A549 (cell line): Measurements from ENCODE around the gene ASCL5. TPM values are rescaled to one million over a fixed set of nuclear protein-coding genes. Genes with fewer than 3 reads are reported as not detected.

Experiments used
- ATAC-seq, 2 experiments: fragments of 200-7000 bp in 1 of 2; fragments of >200 bp in 1 of 2; cut with Nextera tagmentation in 1 of 2; cut with Tn5 transposase in 1 of 2; 3 replicates each; pipeline versions ENCODE4 v1.8.0 to v1.9.1; 2018 to 2020; ENCODE audit warnings: mild to moderate bottlenecking in 1 of 2, moderate library complexity in 1 of 2
- CTCF ChIA-PET: fragments of 300-600 bp; sonication (Branson Sonifier 250); formaldehyde crosslinking; extraction: SDS; loops from one replicate; lab custom pipeline; 2021; ENCODE audit warnings: antibody characterized with exemption, inconsistent platforms; lab: Yijun Ruan, JAX
- POLR2A ChIA-PET: fragments of 350-600 bp; formaldehyde crosslinking; extraction: SDS; loops from one replicate; lab custom pipeline; 2021; ENCODE audit warnings: antibody characterized with exemption, inconsistent platforms; lab: Yijun Ruan, JAX
- DNase-seq, 2 experiments: peaks; one replicate each; pipeline versions ENCODE4 v3.0.0 to v3.0.0-alpha.2; 2011 to 2016; ENCODE audit warnings: low read depth in 1 of 2, low spot score in 1 of 2
- FAIRE-seq: peaks from 2 replicates; lab custom pipeline; 2011; peaks lifted over from hg19 to GRCh38; lab: Jason Lieb, UNC
- H3K27ac ChIP-seq, 2 experiments: fragments of >200 bp; sonication (Bioruptor Twin); formaldehyde crosslinking; 3 replicates each; pipeline ENCODE4 v1.5.1; 2016 to 2017
- H3K4me1 ChIP-seq: fragments of >200 bp; sonication (Bioruptor Twin); formaldehyde crosslinking; 3 replicates; pipeline ENCODE4 v1.6.1; 2016
- H3K4me2 ChIP-seq: fragments of >200 bp; sonication (Bioruptor Twin); formaldehyde crosslinking; 3 replicates; pipeline ENCODE4 v1.6.1; 2016
- H3K4me3 ChIP-seq: fragments of >200 bp; sonication (Bioruptor Twin); formaldehyde crosslinking; 3 replicates; pipeline ENCODE4 v1.5.1; 2016
- H3K9me3 ChIP-seq: fragments of >200 bp; sonication (Bioruptor Twin); formaldehyde crosslinking; 3 replicates; pipeline ENCODE4 v1.6.1; 2016
- CEBPB ChIP-seq, 2 experiments: fragments of >200 bp in 1 of 2; sonication (Bioruptor Twin) in 1 of 2; formaldehyde crosslinking in 1 of 2; IDR thresholded peaks; 2 replicates each; pipeline ENCODE4 v1.6.1; 2012 to 2016
- EP300 ChIP-seq, 2 experiments: fragments of >200 bp; sonication (Bioruptor Twin); formaldehyde crosslinking; IDR thresholded peaks; 2 replicates in 1 of 2; 3 replicates in 1 of 2; pipeline ENCODE4 v1.6.1; 2016 to 2017
- FOSB ChIP-seq: fragments of 250-450 bp; sonication (Bioruptor Pico); IDR thresholded peaks from 2 replicates; pipeline ENCODE4 v1.5.0; 2020; ENCODE audit warnings: mild to moderate bottlenecking, moderate library complexity
- FOXS1 ChIP-seq: fragments of 250-450 bp; sonication (Bioruptor Pico); IDR thresholded peaks from 2 replicates; pipeline ENCODE4 v1.5.0; 2020; ENCODE audit warnings: mild to moderate bottlenecking, moderate library complexity
- HEYL ChIP-seq: fragments of 250-450 bp; sonication (Bioruptor Pico); IDR thresholded peaks from 2 replicates; pipeline ENCODE4 v1.8.0; 2021; ENCODE audit warnings: mild to moderate bottlenecking, moderate library complexity
- HMGXB4 ChIP-seq: fragments of 250-450 bp; sonication (Bioruptor Pico); IDR thresholded peaks from 2 replicates; pipeline ENCODE4 v1.5.0; 2021; ENCODE audit warnings: mild to moderate bottlenecking, moderate library complexity, borderline replicate concordance
- HOXA7 ChIP-seq: fragments of 250-450 bp; sonication (Bioruptor Pico); IDR thresholded peaks from 2 replicates; pipeline ENCODE4 v1.5.0; 2020; ENCODE audit warnings: mild to moderate bottlenecking, moderate library complexity
- HOXB5 ChIP-seq: fragments of 250-450 bp; sonication (Bioruptor Pico); IDR thresholded peaks from 2 replicates; pipeline ENCODE4 v1.5.0; 2020; ENCODE audit warnings: mild to moderate bottlenecking, moderate library complexity
- JUNB ChIP-seq: fragments of >200 bp; sonication (Bioruptor Twin); formaldehyde crosslinking; IDR thresholded peaks from 2 replicates; pipeline ENCODE4 v1.6.1; 2016
- KDM5A ChIP-seq: fragments of 200-600 bp; sonication (generic); IDR thresholded peaks from 2 replicates; pipeline ENCODE4 v1.6.1; 2016; ENCODE audit warnings: antibody characterized with exemption, mild to moderate bottlenecking
- MYC ChIP-seq: IDR thresholded peaks from 2 replicates; pipeline ENCODE4 v1.6.1; 2012; ENCODE audit warnings: mild to moderate bottlenecking, inconsistent platforms, low read length, improper control_type of control experiment, borderline replicate concordance
- POLR2A ChIP-seq: IDR thresholded peaks from 2 replicates; pipeline ENCODE4 v1.6.1; 2012; ENCODE audit warnings: mild to moderate bottlenecking, low read length
- POLR2AphosphoS2 ChIP-seq: conservative IDR thresholded peaks from 2 replicates; pipeline ENCODE4 v1.6.1; 2012; ENCODE audit warnings: low read length, improper control_type of control experiment, inconsistent platforms
- RAD21 ChIP-seq, 2 experiments: fragments of >200 bp in 1 of 2; sonication (Bioruptor Twin) in 1 of 2; formaldehyde crosslinking in 1 of 2; IDR thresholded peaks in 1 of 2; conservative IDR thresholded peaks in 1 of 2; 2 replicates in 1 of 2; 3 replicates in 1 of 2; pipeline ENCODE4 v1.6.1; 2012 to 2018; ENCODE audit warnings: inconsistent platforms in 1 of 2
- RARB ChIP-seq: fragments of 250-450 bp; sonication (Bioruptor Pico); IDR thresholded peaks from 2 replicates; pipeline ENCODE4 v1.8.0; 2021; ENCODE audit warnings: mild to moderate bottlenecking, moderate library complexity
- RFX5 ChIP-seq: fragments of 450-650 bp; IDR thresholded peaks from 2 replicates; pipeline ENCODE4 v1.7.1; 2014; ENCODE audit warnings: antibody characterized with exemption, mild to moderate bottlenecking, moderate library complexity
- SMC3 ChIP-seq: fragments of >200 bp; sonication (Bioruptor Twin); formaldehyde crosslinking; IDR thresholded peaks from 3 replicates; pipeline ENCODE4 v1.6.1; 2018; ENCODE audit warnings: inconsistent platforms
- TFCP2L1 ChIP-seq: fragments of 250-450 bp; sonication (Bioruptor Pico); IDR thresholded peaks from 2 replicates; pipeline ENCODE4 v1.5.0; 2021; ENCODE audit warnings: mild to moderate bottlenecking
- TP53 ChIP-seq: fragments of 250-450 bp; sonication (Bioruptor Pico); IDR thresholded peaks from 2 replicates; pipeline ENCODE4 v1.5.0; 2021; ENCODE audit warnings: mild to moderate bottlenecking, moderate library complexity
- ZFP36 ChIP-seq: fragments of 450-650 bp; IDR thresholded peaks from 2 replicates; pipeline ENCODE4 v1.6.1; 2014; ENCODE audit warnings: borderline replicate concordance; ENCODE audit not compliant: partially characterized antibody
- ZNF302 ChIP-seq: fragments of 250-450 bp; sonication (Bioruptor Pico); IDR thresholded peaks from 2 replicates; pipeline ENCODE4 v1.9.0; 2021; ENCODE audit warnings: inconsistent platforms, mild to moderate bottlenecking, moderate library complexity
- ZSCAN20 ChIP-seq: fragments of 250-450 bp; sonication (Bioruptor Pico); IDR thresholded peaks from 2 replicates; pipeline ENCODE4 v1.8.0; 2022; ENCODE audit warnings: mild to moderate bottlenecking, moderate library complexity
- WGBS: methylation state at CpG from one replicate; pipeline ENCODE4 v1.1.6; 2017; ENCODE audit errors: missing lambda C conversion rate; 5-methylcytosine and 5-hydroxymethylcytosine counted together
- polyA plus RNA-seq, 4 experiments: library from polyadenylated mRNA; depleted of rRNA in 3 of 4; stranded (reverse); fragments of >200 nt; fragmentation: RNase III in 1 of 4; extraction: RNeasy Plus Mini Kit Qiagen cat#74134 plus additional on column Dnase treatment in 1 of 4; gene quantifications; 2 replicates in 3 of 4; 3 replicates in 1 of 4; pipeline ENCODE4 v1.2.3, GENCODE V29; 2011 to 2017
- TF ChIP-seq, protein P1 (sequence below): fragments of >200 bp; sonication (Bioruptor Twin); formaldehyde crosslinking; IDR thresholded peaks from 3 replicates; pipeline ENCODE4 v1.6.1; 2016
- TF ChIP-seq, protein P2 (sequence below): fragments of >200 bp; sonication (Bioruptor Twin); formaldehyde crosslinking; IDR thresholded peaks from 2 replicates; pipeline ENCODE4 v1.6.1; 2016
- TF ChIP-seq, protein P3 (sequence below): fragments of 200-600 bp; sonication (generic); IDR thresholded peaks from 2 replicates; pipeline ENCODE4 v1.6.1; 2016; ENCODE audit warnings: antibody characterized with exemption, mild to moderate bottlenecking, moderate library complexity
- TF ChIP-seq, protein P4 (sequence below): IDR thresholded peaks from 2 replicates; pipeline ENCODE4 v1.6.1; 2012

The ASCL5 gene
- polyA plus RNA-seq, 2 of the 4 experiments (the other 2 are of a cell fraction) = 0.09 TPM; not detected in 1

DNA sequence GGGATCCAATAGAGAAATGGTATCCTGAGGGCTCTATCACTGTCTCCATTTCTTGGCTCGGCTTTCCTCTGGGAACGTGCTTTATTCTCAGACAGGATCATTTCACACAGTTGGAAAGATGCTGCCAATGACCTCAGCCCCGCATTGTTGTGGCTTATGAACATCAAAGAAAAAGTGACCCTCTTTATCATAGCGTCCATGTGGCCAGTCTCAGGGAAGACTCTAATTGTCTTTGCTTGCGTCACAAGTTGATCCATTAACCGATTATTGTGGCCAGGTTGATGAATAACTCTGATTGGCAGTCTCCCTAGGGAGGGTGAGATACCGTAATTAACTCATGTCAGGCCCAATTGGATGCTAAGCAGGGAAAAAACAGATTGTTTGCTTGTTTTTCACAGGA lies 37.7 kb upstream of the ASCL5 start:
- POLR2A ChIA-PET = interaction anchor here (1.2 kb wide), 1 partner anchor 11 kb away, joined by 5 read pairs; the partner anchor contains the start of gene TMEM9
- FAIRE-seq (no peak), ATAC-seq (no peak)
- no peak overlapping the region for H3K4me3 ChIP-seq
- no peak for TF ChIP-seq TP53
- no peak for TF ChIP-seq ZNF302 (CRISPR knock-in tag)
- no peak for TF ChIP-seq HMGXB4 (CRISPR knock-in tag)
- no peak for TF ChIP-seq RARB (CRISPR knock-in tag)
- TF ChIP-seq, protein P1, sequence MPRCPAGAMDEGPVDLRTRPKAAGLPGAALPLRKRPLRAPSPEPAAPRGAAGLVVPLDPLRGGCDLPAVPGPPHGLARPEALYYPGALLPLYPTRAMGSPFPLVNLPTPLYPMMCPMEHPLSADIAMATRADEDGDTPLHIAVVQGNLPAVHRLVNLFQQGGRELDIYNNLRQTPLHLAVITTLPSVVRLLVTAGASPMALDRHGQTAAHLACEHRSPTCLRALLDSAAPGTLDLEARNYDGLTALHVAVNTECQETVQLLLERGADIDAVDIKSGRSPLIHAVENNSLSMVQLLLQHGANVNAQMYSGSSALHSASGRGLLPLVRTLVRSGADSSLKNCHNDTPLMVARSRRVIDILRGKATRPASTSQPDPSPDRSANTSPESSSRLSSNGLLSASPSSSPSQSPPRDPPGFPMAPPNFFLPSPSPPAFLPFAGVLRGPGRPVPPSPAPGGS = no peak
- no peak for TF ChIP-seq SMC3
- no peak for TF ChIP-seq FOXS1 (CRISPR knock-in tag)
- no peak for TF ChIP-seq FOSB (CRISPR knock-in tag)
- TF ChIP-seq ZFP36 = no peak
- TF ChIP-seq CEBPB (IDR thresholded peaks at IDR 0.05) = no peak
- TF ChIP-seq, protein P2, sequence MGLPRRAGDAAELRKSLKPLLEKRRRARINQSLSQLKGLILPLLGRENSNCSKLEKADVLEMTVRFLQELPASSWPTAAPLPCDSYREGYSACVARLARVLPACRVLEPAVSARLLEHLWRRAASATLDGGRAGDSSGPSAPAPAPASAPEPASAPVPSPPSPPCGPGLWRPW = no peak
- TF ChIP-seq TFCP2L1 (CRISPR knock-in tag) = no peak
- no peak for TF ChIP-seq MYC
- TF ChIP-seq, protein P3, sequence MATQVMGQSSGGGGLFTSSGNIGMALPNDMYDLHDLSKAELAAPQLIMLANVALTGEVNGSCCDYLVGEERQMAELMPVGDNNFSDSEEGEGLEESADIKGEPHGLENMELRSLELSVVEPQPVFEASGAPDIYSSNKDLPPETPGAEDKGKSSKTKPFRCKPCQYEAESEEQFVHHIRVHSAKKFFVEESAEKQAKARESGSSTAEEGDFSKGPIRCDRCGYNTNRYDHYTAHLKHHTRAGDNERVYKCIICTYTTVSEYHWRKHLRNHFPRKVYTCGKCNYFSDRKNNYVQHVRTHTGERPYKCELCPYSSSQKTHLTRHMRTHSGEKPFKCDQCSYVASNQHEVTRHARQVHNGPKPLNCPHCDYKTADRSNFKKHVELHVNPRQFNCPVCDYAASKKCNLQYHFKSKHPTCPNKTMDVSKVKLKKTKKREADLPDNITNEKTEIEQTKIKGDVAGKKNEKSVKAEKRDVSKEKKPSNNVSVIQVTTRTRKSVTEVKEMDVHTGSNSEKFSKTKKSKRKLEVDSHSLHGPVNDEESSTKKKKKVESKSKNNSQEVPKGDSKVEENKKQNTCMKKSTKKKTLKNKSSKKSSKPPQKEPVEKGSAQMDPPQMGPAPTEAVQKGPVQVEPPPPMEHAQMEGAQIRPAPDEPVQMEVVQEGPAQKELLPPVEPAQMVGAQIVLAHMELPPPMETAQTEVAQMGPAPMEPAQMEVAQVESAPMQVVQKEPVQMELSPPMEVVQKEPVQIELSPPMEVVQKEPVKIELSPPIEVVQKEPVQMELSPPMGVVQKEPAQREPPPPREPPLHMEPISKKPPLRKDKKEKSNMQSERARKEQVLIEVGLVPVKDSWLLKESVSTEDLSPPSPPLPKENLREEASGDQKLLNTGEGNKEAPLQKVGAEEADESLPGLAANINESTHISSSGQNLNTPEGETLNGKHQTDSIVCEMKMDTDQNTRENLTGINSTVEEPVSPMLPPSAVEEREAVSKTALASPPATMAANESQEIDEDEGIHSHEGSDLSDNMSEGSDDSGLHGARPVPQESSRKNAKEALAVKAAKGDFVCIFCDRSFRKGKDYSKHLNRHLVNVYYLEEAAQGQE = no peak
- TF ChIP-seq, all 56 proteins: peak for 0
- Histone ChIP-seq H3K4me1 (peaks cover 4% of the 10 kb centered on the region), H3K9me3 (no peaks in the 10 kb centered on the region), H3K4me2 (no peak overlapping the region), H3K27ac (no peak overlapping the region)
- DNase-seq = no peak
- CTCF ChIA-PET = interaction anchor here (0.7 to 3.3 kb wide), 2 partner anchors 10 to 105 kb away, joined by 3 to 11 read pairs; partner anchors contain the start of gene TMEM9
- WGBS = 73% methylated on average over 7 of the region's 7 CpGs

DNA sequence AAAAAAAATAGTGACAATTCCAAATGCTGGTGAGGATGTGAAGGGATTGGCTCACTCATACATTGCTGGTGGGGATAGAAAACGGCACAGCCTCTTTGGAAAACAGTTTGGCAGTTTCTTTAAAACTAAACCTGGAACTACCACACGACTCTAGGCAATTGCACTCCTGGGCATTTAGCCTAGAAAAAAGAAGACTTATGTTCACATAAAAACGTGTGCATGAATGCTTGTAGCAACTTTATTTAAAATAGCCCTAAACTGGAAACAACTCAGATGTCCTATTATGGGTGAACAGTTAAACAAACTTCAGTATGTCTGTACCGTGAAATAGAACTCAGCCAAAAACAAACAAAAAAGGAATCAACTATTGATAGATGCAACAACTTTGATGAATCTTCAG lies 36.7 kb upstream of the ASCL5 start:
- ATAC-seq (no peak), FAIRE-seq (no peak), DNase-seq (no peak)
- 46% methylated on average over 4 of the region's 4 CpGs for WGBS
- Histone ChIP-seq H3K4me1 (no peaks in the 10 kb centered on the region), H3K27ac (no peak overlapping the region), H3K4me2 (no peak overlapping the region), H3K4me3 (no peak overlapping the region), H3K9me3 (no peaks in the 10 kb centered on the region)
- CTCF ChIA-PET = interaction anchor here (0.7 kb wide), 1 partner anchor 106 kb away, joined by 3 read pairs; no protein-coding TSS in a partner anchor
- POLR2A ChIA-PET = interaction anchor here (1.2 kb wide), 1 partner anchor 10 kb away, joined by 5 read pairs; the partner anchor contains the start of gene TMEM9
- TF ChIP-seq RFX5 = no peak
- no peak for TF ChIP-seq POLR2AphosphoS2
- no peak for TF ChIP-seq EP300 (IDR thresholded peaks at IDR 0.05)
- TF ChIP-seq ZSCAN20 = no peak
- TF ChIP-seq RAD21 (conservative IDR thresholded peaks at IDR 0.05 in 1 of 2, IDR thresholded peaks at IDR 0.05 in 1 of 2) = no peak
- TF ChIP-seq HOXA7 (CRISPR knock-in tag) = no peak
- TF ChIP-seq, protein P3 = no peak
- TF ChIP-seq HEYL (CRISPR knock-in tag) = no peak
- no peak for TF ChIP-seq FOSB (CRISPR knock-in tag)
- TF ChIP-seq JUNB = no peak
- TF ChIP-seq, protein P4, sequence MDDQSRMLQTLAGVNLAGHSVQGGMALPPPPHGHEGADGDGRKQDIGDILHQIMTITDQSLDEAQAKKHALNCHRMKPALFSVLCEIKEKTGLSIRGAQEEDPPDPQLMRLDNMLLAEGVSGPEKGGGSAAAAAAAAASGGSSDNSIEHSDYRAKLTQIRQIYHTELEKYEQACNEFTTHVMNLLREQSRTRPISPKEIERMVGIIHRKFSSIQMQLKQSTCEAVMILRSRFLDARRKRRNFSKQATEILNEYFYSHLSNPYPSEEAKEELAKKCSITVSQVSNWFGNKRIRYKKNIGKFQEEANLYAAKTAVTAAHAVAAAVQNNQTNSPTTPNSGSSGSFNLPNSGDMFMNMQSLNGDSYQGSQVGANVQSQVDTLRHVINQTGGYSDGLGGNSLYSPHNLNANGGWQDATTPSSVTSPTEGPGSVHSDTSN = no peak
- TF ChIP-seq HOXB5 (CRISPR knock-in tag) = no peak
- no peak for TF ChIP-seq KDM5A
- no peak for TF ChIP-seq POLR2A
